HepG2 (cell line): ENCODE measurements around the gene CPM. TPM values are rescaled to one million over a fixed set of nuclear protein-coding genes. Genes with fewer than 3 reads are reported as not detected.

Source experiments
- ARID2 ChIP-seq: sonication (generic); formaldehyde crosslinking; IDR thresholded peaks from 2 replicates; pipeline ENCODE4 v1.8.1; 2022; ENCODE audit warnings: mild to moderate bottlenecking, missing genetic modification reagents, borderline replicate concordance
- CAMTA2 ChIP-seq: sonication (generic); formaldehyde crosslinking; IDR thresholded peaks from 2 replicates; pipeline ENCODE4 v1.4.0; 2020; ENCODE audit warnings: mild to moderate bottlenecking, missing genetic modification reagents, borderline replicate concordance
- CBX1 ChIP-seq: IDR thresholded peaks from one replicate; pipeline ENCODE4 v1.6.1; 2016; ENCODE audit warnings: antibody characterized with exemption, low read depth
- DPF2 ChIP-seq: sonication (generic); formaldehyde crosslinking; IDR thresholded peaks from 2 replicates; pipeline ENCODE4 v1.4.0; 2020; ENCODE audit warnings: mild to moderate bottlenecking, low read depth, missing genetic modification reagents, borderline replicate concordance
- ISL2 ChIP-seq: sonication (generic); formaldehyde crosslinking; IDR thresholded peaks from 2 replicates; pipeline ENCODE4 v1.5.0; 2020; ENCODE audit warnings: missing genetic modification reagents
- PPARG ChIP-seq: conservative IDR thresholded peaks from 2 replicates; pipeline ENCODE4 v1.6.1; 2016; ENCODE audit warnings: missing biosample characterization, missing genetic modification reagents
- SAFB2 ChIP-seq: sonication (generic); formaldehyde crosslinking; IDR thresholded peaks from 2 replicates; pipeline ENCODE4 v1.5.1; 2020; ENCODE audit warnings: missing genetic modification reagents, low read depth, mild to moderate bottlenecking, borderline replicate concordance
- TOE1 ChIP-seq: sonication (generic); formaldehyde crosslinking; IDR thresholded peaks from 2 replicates; pipeline ENCODE4 v1.4.0; 2020; ENCODE audit warnings: mild to moderate bottlenecking, missing genetic modification reagents
- ZNF629 ChIP-seq: sonication (generic); formaldehyde crosslinking; conservative IDR thresholded peaks from 2 replicates; pipeline ENCODE4 v1.5.0; 2020; ENCODE audit warnings: missing genetic modification reagents
- ZSCAN30 ChIP-seq: sonication (generic); formaldehyde crosslinking; IDR thresholded peaks from 2 replicates; pipeline ENCODE4 v1.5.0; 2020; ENCODE audit warnings: mild to moderate bottlenecking, missing genetic modification reagents
- polyA plus RNA-seq, 8 experiments: library from polyadenylated mRNA; depleted of rRNA in 3 of 8; stranded (reverse) in 7 of 8; unstranded in 1 of 8; fragments of >200 nt; fragmentation: Illumina TruSeq in 4 of 8; extraction: Trizol in 4 of 8; gene quantifications; 2 replicates each; pipeline versions ENCODE4 v1.2.1 to v1.2.3, GENCODE V29; 2011 to 2016; ENCODE audit warnings: low read depth in 4 of 8, missing spikeins in 1 of 8, mixed read lengths in 1 of 8; ENCODE audit not compliant: insufficient read depth in 1 of 8
- total RNA-seq, 5 experiments: library from RNA; depleted of rRNA; stranded (reverse); fragments of >200 nt; fragmentation: Illumina TruSeq; extraction: Trizol; gene quantifications; 2 replicates each; pipeline ENCODE4 v1.2.3, GENCODE V29; 2016; ENCODE audit warnings: low read depth in 1 of 5
- TF ChIP-seq, protein P1 (sequence below): sonication (generic); formaldehyde crosslinking; IDR thresholded peaks from 2 replicates; pipeline ENCODE4 v1.8.0; 2022; ENCODE audit warnings: missing genetic modification reagents, low read depth, mild to moderate bottlenecking, borderline replicate concordance
- TF ChIP-seq, protein P2 (sequence below): sonication (generic); formaldehyde crosslinking; IDR thresholded peaks from 2 replicates; pipeline ENCODE4 v1.4.0; 2020; ENCODE audit warnings: missing genetic modification reagents
- TF ChIP-seq, protein P3 (sequence below): sonication (generic); formaldehyde crosslinking; IDR thresholded peaks from 2 replicates; pipeline ENCODE4 v1.8.1; 2023; ENCODE audit warnings: mild to moderate bottlenecking, inconsistent platforms, moderate library complexity, missing genetic modification reagents, borderline replicate concordance
- TF ChIP-seq, protein P4 (sequence below): sonication (generic); formaldehyde crosslinking; conservative IDR thresholded peaks from 2 replicates; pipeline ENCODE4 v1.4.0; 2020; ENCODE audit warnings: mild to moderate bottlenecking, missing genetic modification reagents, moderate library complexity
- TF ChIP-seq, protein P5 (sequence below): sonication (generic); formaldehyde crosslinking; IDR thresholded peaks from 2 replicates; pipeline ENCODE4 v1.8.0; 2022; ENCODE audit warnings: missing genetic modification reagents, mild to moderate bottlenecking, moderate library complexity, borderline replicate concordance
- TF ChIP-seq, protein P6 (sequence below): sonication (generic); formaldehyde crosslinking; IDR thresholded peaks from 2 replicates; pipeline ENCODE4 v1.5.0; 2020; ENCODE audit warnings: missing genetic modification reagents

CPM gene
- total and polyA plus RNA-seq, 2 of the 13 experiments (the other 11 are each of a cell fraction or from before 2014, with no cell fraction given) = not detected

DNA sequence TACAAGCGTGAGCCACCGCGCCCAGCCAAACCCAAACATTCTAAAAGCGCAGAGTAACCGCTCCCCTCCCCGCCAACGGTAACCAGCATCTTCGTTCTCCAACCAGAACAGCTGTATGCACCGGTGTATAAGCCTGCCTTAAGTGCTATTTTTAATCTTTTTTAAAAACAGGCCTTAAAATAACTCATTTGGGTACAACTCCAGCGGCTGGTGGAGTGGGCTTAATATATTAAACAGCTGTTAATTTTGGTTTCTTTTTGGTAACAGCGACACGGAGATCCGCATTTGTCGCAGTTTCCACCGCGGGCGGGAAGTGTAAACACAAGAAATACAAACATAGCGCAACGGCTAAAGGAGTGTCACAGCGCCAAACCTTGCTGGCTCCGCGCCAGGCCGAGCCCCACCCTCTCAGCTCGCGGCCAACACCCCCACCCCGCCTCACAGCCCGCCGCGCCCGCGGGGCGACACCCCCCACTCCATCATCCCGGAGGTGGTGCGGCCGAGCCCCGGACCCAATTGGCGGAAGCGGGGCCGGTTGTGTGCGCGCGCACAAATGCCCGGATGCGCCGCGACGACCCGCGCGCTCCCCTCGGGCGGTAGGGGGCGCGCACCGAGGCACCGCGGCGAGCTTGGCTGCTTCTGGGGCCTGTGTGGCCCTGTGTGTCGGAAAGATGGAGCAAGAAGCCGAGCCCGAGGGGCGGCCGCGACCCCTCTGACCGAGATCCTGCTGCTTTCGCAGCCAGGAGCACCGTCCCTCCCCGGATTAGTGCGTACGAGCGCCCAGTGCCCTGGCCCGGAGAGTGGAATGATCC lies 125.2 kb downstream of the CPM start, which contains the start of gene MDM2 (continued):
- TF ChIP-seq, protein P1, sequence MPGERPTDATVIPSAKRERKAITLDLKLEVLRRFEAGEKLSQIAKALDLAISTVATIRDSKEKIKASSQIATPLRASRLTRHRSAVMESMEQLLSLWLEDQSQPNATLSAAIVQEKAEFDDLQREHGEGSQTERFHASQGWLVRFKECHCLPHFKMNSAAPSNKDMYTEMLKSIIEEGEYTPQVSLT (CRISPR knock-in tag) = peak; percentile 86; the same call in 1 of the 2 replicates
- TF ChIP-seq PPARG (CRISPR knock-in tag) (peak; percentile 42; the same call in 1 of the 2 replicates), CBX1 (peak; percentile 71), SAFB2 (CRISPR knock-in tag) (peak; percentile 90; the same call in 1 of the 2 replicates), CAMTA2 (CRISPR knock-in tag) (0 out of 2 replicates have a peak, but pooled peaks have one; percentile 48), ISL2 (peak; percentile 49; the same call in 1 of the 2 replicates), TOE1 (no peak), DPF2 (0 out of 2 replicates have a peak, but pooled peaks have one; percentile 4), ARID2 (CRISPR knock-in tag) (no peak; the same call in 1 of the 2 replicates), ZSCAN30 (CRISPR knock-in tag) (peak; percentile 83; the same call in 1 of the 2 replicates), ZNF629 (no peak; the same call in 1 of the 2 replicates)
- TF ChIP-seq, protein P2, sequence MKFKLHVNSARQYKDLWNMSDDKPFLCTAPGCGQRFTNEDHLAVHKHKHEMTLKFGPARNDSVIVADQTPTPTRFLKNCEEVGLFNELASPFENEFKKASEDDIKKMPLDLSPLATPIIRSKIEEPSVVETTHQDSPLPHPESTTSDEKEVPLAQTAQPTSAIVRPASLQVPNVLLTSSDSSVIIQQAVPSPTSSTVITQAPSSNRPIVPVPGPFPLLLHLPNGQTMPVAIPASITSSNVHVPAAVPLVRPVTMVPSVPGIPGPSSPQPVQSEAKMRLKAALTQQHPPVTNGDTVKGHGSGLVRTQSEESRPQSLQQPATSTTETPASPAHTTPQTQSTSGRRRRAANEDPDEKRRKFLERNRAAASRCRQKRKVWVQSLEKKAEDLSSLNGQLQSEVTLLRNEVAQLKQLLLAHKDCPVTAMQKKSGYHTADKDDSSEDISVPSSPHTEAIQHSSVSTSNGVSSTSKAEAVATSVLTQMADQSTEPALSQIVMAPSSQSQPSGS = peak; percentile 74; the same call in 1 of the 2 replicates
- TF ChIP-seq, protein P3, sequence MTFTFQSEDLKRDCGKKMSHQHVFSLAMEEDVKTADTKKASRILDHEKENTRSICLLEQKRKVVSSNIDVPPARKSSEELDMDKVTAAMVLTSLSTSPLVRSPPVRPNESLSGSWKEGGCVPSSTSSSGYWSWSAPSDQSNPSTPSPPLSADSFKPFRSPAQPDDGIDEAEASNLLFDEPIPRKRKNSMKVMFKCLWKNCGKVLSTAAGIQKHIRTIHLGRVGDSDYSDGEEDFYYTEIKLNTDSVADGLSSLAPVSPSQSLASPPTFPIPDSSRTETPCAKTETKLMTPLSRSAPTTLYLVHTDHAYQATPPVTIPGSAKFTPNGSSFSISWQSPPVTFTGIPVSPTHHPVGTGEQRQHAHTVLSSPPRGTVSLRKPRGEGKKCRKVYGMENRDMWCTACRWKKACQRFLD = 0 out of 2 replicates have a peak, but pooled peaks have one; percentile 26
- TF ChIP-seq, protein P4, sequence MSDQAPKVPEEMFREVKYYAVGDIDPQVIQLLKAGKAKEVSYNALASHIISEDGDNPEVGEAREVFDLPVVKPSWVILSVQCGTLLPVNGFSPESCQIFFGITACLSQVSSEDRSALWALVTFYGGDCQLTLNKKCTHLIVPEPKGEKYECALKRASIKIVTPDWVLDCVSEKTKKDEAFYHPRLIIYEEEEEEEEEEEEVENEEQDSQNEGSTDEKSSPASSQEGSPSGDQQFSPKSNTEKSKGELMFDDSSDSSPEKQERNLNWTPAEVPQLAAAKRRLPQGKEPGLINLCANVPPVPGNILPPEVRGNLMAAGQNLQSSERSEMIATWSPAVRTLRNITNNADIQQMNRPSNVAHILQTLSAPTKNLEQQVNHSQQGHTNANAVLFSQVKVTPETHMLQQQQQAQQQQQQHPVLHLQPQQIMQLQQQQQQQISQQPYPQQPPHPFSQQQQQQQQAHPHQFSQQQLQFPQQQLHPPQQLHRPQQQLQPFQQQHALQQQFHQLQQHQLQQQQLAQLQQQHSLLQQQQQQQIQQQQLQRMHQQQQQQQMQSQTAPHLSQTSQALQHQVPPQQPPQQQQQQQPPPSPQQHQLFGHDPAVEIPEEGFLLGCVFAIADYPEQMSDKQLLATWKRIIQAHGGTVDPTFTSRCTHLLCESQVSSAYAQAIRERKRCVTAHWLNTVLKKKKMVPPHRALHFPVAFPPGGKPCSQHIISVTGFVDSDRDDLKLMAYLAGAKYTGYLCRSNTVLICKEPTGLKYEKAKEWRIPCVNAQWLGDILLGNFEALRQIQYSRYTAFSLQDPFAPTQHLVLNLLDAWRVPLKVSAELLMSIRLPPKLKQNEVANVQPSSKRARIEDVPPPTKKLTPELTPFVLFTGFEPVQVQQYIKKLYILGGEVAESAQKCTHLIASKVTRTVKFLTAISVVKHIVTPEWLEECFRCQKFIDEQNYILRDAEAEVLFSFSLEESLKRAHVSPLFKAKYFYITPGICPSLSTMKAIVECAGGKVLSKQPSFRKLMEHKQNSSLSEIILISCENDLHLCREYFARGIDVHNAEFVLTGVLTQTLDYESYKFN = no peak; the same call in 1 of the 2 replicates
- TF ChIP-seq, protein P5, sequence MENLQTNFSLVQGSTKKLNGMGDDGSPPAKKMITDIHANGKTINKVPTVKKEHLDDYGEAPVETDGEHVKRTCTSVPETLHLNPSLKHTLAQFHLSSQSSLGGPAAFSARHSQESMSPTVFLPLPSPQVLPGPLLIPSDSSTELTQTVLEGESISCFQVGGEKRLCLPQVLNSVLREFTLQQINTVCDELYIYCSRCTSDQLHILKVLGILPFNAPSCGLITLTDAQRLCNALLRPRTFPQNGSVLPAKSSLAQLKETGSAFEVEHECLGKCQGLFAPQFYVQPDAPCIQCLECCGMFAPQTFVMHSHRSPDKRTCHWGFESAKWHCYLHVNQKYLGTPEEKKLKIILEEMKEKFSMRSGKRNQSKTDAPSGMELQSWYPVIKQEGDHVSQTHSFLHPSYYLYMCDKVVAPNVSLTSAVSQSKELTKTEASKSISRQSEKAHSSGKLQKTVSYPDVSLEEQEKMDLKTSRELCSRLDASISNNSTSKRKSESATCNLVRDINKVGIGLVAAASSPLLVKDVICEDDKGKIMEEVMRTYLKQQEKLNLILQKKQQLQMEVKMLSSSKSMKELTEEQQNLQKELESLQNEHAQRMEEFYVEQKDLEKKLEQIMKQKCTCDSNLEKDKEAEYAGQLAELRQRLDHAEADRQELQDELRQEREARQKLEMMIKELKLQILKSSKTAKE = peak; percentile 83
- TF ChIP-seq, protein P6, sequence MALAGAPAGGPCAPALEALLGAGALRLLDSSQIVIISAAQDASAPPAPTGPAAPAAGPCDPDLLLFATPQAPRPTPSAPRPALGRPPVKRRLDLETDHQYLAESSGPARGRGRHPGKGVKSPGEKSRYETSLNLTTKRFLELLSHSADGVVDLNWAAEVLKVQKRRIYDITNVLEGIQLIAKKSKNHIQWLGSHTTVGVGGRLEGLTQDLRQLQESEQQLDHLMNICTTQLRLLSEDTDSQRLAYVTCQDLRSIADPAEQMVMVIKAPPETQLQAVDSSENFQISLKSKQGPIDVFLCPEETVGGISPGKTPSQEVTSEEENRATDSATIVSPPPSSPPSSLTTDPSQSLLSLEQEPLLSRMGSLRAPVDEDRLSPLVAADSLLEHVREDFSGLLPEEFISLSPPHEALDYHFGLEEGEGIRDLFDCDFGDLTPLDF (CRISPR knock-in tag) = 0 out of 2 replicates have a peak, but pooled peaks have one; percentile 65
